ENCODE data around the gene PRSS22.

Gene PRSS22

DNA sequence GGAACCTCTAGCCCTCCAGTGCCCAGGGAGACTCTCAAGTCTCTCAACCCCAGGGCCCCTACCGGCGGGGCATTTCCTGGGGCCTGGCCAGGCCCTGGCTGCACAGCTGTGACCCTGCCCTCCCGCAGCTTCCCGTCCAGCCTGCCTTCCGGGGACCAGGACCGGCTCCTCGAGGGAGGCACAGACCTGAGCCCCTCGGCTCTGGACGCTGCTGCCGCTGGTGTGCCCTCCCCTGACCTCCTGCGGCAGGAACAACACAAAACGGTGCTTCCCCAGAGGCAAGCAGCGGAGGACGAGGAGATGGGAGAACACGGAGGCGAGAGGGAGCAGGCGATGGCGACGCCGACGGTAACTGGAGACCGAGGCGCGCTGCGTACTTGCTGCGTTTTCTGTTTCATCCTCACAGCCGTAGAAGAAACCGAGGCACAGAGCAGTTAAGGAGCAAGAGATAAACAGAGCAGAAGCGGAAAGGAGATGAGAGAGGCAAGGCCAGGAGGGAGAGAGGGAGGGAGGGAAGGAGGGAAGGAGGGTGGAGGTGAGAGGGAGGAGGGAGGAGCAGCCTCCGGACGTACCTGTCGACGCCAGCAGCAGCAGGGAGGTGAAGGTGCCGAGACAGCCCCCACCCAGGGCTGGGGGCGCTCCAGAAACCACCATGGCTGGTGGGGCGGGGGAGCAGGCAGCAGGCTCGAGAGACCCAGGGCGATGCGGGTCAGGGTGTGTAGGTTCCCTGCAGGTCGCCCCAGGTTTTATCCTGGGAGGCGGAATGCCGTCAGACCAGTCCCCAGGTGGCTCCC lies at the start of gene PRSS22:
PRSS22 (minus strand) TSS at position 720 of the 794 bp plus-strand sequence; CDS start at position 654, 66 bp downstream.
- DNase-seq: no peak

GRCh38 chr16:2907084-2907753 lies 49.2 kb upstream of the PRSS22 start:
- DNase-seq: peak; percentile 28

- no peak for DNase-seq
Observed at GRCh38 chr16:2905988-2906387, 48.0 kb upstream of the PRSS22 start.

DNA sequence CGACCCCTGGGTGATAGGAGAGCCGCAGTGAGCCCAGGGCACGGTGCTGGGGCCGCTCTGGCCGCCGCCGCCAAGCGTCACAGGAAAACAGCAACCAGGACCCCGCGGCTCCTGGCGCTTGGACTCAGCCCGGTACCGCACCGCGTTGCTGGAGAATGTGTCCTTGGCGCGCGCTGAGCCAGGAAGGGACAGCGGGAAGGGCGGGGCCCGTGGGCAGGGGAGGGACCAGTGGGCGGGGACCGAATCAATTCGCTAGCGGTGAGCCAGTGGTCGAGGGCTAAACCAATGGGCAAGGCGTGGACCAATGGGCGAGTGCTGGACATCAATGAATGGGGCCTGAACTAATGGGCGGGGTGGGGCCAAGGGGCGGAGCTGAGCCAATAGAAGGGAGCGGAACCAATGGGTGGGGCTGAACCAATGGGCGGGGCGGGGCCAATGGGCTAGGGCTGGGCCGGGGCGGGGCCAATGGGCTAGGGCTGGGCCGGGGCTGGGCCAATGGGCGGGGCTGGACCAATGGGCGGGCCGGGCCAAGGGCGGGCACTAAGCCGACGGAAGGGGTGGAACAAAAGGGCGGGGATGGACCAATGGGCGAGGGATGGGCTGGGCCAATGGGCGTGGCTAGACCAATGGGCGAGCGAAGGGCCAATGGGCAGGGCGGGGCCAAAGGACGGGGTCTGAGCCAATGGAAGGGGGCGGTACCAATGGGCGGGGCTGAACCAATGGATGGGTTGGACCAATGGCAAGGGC lies 47.4 kb upstream of the PRSS22 start:
- peak; percentile 89 for DNase-seq

DNA sequence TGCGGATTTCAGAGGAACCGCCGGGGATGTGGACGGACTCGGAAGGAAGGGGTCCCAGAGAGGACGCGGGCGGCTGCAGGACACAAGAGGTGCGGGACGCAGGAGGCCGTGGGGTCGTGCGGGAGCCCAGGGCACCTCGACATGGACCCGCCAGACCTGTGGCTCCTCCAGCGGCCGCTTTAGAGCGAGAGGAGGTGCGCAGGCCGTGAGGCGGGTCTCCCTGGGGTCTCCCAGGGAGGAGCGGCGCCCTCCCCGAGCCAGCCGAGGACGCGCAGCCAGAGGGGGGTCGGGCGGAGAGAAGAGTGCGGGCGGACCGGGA lies 46.9 kb upstream of the PRSS22 start:
- peak; percentile 18 for DNase-seq

GRCh38 chr16:2904100-2904921 lies 46.3 kb upstream of the PRSS22 start:
- peak; percentile 74 for DNase-seq

- no peak for DNase-seq
Observed at GRCh38 chr16:2902337-2903130, 44.6 kb upstream of the PRSS22 start.

GRCh38 chr16:2900526-2901075 lies 42.6 kb upstream of the PRSS22 start:
- no peak for DNase-seq

- DNase-seq: no peak
Observed at GRCh38 chr16:2899564-2900072, 41.6 kb upstream of the PRSS22 start.

DNA sequence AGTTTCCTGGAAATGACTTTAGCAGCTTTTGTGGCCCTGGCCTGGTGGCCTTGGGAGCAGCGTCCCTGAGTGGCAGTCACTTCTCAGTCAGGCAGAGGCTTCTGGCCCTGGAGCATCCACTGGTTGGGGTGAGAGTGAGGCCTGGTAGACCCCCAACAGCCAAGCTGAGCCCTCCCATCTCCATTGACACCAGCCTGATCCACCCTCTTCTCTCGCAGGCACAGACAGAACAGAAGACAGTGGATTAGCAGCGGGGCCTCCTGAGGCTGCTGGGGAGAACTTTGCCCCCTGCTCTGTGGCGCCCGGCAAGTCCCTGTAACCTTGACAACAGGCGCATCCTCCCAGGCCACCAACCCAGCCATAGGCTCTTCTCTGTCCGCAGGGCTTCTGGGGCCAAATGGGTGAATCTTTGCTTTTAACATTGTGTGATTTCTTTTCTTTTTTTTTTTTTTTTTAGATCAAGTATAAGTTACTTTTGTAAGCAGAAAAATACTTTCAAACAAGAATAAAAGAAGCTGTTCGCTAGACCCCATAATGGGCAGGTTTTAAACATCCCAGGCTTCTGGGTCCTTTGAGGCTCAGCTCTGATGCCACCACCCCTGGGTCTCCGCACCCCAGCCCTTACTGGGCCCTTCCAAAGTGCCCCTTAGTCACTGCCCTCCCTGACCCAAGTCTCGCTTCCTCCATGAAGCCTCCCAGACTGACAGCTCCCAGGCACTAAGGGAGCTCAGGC lies 41.0 kb upstream of the PRSS22 start:
- DNase-seq: no peak

DNA sequence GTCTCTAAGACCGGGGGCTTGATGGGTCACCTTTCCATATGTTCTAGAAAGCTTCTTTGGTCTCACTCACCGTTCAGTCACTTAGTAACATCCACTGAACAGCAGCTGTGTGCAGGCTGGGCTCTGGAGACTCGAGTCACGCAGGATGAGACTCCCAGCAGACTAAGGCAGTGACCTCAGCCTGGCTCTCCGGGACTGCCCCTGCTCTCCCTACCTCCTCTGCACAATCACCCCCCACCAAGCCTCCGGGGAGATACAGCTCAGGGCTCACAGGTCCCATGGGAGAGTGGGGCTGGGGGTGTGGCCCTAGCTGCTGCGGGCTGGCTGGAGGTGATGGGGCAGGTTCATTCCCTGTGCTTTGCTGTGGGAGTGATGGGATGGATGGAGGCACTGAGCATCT lies 39.1 kb upstream of the PRSS22 start:
- no peak for DNase-seq

- DNase-seq: no peak
Observed at GRCh38 chr16:2896480-2897010, 38.6 kb upstream of the PRSS22 start.

GRCh38 chr16:2895813-2896212 lies 37.8 kb upstream of the PRSS22 start:
- no peak for DNase-seq

GRCh38 chr16:2894231-2894630 lies 36.3 kb upstream of the PRSS22 start:
- DNase-seq: no peak

- no peak for DNase-seq
Observed at GRCh38 chr16:2884041-2884451, 26.1 kb upstream of the PRSS22 start.

- DNase-seq: peak; percentile 25
Observed at GRCh38 chr16:2883458-2883908, 25.5 kb upstream of the PRSS22 start.

GRCh38 chr16:2882650-2883457 lies 24.9 kb upstream of the PRSS22 start, which contains the start of gene FLYWCH2:
TSS of gene FLYWCH2 (plus strand) at chr16:2883215. CDS start at chr16:2896450, 13,235 bp downstream.
- peak; percentile 99 for DNase-seq

DNA sequence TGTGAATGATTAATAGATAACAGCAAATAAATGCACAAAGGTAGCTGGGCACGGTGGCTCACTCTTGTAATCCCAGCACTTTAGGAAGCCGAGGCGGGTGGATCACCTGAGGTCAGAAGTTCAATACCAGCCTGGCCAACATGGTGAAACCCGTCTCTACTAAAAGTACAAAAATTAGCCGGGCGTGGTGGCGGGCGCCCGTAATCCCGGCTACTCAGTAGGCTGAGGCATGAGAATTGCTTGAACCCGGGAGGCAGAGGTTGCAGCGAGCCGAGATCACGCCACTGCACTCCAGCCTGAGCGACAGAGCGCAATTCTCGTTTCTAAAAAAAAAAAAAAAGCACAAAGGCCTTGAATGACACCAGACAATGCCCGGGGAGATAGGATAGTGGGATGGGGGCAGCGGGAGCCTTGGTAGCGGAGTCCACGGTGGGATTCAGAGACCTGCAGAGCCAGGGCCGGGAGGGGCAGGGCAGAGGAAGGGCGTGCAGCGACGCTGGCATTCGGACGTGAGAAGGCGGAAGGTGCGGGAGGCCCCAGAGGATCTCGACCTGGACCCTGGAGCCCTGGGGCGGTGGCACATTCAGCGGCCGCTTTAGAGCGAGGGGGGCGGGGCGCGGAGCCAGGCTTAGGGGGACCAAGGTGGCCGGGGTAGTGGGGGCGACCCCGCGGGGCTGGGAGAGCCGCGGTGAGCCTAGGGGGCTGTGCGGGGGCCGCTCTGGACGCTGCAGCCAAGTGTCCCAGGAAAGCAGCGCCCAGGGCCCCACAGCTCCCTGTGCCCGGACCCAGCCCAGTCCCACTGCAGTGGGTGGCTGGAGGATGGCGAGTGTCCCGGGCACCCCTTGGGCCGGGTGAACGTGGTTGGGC lies 24.0 kb upstream of the PRSS22 start:
- DNase-seq: peak; percentile 29

All from stimulated activated CD4-positive, alpha-beta T cell treated with anti-CD3 and anti-CD28 coated beads, Interleukin-12 subunit alpha, Interleukin-12 subunit beta, amount 100 ng/mL, for 4 hours (primary cell).